GM19438 (cell line): ENCODE data around the gene ATP8A2.
A peak's percentile ranks its signal among the peaks of the same experiment; 100 is the strongest.

Experiments used
- ATAC-seq: cut with Tn5 transposase; IDR thresholded peaks from one replicate; pipeline ENCODE4 v1.9.1; 2021; ENCODE audit warnings: low read depth; ENCODE audit not compliant: unreplicated experiment

ATP8A2 gene

DNA sequence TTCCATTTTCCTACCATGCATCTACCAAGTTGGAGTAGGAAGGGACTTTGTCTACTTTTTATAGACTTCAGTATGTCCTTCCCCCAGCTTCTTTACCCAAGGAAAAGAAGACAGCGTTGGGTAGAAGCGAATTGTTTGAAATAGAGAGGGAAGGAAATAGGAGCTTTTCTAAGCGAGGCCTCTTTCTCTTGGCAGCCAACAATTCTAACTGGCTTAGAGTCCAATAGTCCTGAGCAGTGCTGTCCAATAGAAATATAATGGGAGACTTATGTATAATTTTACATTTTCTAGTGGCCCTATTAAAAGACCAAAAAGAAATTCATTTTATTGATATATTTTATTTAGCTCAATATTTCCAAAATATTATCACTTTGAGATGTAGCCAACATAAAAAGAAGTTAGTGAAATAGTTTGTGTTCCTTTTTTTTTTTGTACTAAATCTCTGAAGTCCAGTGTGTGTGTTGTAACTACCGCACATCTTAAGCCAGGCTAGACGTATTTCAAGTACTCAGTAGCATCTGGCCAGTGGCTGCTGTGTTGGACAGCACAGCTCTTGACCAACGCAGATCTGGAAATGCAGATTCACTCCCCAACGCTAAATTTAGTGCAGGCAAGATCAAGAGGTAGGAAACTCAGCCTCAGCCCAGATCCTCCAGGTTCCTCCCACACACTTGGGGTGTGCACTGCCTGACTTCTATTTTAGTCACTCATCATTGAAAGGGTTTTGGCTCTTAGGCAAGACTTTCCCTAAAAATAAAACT, 500.9 kb downstream of the ATP8A2 start:
- ATAC-seq: no peak

GRCh38 chr13:25873242-25873612, 501.5 kb downstream of the ATP8A2 start:
- no peak for ATAC-seq

- ATAC-seq: no peak
Measured at GRCh38 chr13:25874064-25874737, 502.4 kb downstream of the ATP8A2 start.

GRCh38 chr13:25874907-25875306, 503.1 kb downstream of the ATP8A2 start:
- no peak for ATAC-seq

- no peak for ATAC-seq
Measured at GRCh38 chr13:25876247-25876646, 504.5 kb downstream of the ATP8A2 start.

DNA sequence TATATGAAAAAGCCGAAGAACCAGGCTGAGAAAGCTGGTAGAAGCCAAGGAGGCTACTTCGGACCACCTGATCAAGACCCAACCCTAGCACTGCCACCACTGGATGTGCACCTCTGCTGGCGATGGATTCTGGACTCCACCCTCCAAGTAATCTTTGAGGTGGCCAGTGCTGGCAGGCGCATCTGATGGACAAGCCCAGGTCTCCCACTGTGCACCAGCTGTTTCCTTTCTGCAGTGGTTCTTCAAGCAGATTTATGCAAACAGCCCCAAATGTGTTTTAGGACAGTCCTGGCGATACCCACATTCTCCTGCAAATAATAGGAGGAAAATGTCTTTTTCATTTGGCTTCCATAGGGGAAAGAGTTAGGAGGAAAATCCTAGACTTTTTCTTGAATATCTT, 507.7 kb downstream of the ATP8A2 start:
- no peak for ATAC-seq

GRCh38 chr13:25881136-25881926, 509.6 kb downstream of the ATP8A2 start:
- no peak for ATAC-seq

DNA sequence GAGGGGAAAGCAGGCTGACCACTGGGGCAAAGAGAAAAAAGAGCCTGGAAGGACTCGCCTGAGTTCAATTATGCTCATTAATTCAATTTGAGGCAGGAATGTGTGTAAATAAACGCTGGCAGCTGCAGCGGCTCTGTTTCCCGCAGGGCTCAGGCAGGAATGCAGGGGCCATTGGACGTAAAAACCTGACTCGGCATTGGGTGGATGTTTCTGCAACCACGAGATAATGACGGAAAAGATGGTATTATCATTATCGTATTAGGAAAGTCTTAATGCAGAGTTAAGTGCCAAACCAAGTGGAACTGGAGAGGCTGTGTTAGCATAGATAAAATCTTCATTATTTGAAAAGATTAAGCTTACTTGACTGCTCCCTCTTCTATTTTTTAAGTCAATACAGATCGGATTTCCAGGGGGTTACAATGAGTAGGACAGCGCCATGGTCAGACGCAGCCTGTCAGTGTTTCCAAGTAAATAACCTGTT, 510.2 kb downstream of the ATP8A2 start:
- no peak for ATAC-seq

- no peak for ATAC-seq
Measured at GRCh38 chr13:25882466-25883357, 510.9 kb downstream of the ATP8A2 start.

GRCh38 chr13:25885418-25885817, 513.6 kb downstream of the ATP8A2 start:
- ATAC-seq: no peak

DNA sequence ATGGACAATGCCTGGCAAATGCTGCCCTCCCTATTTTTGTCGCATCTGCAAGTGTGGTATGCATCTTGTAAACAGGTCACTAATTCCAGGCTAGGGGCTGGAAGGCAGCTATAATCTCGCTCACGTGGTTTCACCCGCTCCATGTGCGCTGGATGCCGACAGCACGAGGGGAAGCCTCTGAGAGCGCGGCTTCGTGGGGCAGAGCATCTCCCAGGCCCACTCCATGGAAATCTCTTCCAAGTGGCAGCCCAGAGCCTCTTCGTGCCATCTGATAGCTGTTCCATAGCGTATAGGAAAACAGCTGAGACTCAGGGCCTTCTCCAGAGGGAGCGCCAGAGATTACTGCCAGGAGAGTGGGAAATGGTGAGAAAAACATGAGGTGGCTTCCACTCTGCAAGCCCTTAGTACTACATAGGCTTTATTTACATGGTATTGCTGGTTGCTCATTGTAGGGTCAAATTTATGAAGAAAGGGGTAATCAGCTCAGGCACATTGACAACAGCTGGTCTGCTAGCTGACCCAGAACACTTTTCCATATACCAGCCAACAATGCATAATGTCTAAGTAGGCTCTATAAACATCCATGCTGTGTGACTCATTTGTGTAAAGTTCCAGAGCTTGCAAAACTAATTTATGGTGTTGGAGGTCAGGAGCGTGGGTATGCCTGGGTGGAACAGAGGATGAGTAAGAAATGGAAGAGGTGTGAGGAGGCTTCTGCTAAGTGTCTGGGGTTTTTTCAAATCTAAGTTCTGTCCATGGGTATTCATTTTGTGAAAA, 514.9 kb downstream of the ATP8A2 start:
- no peak for ATAC-seq

DNA sequence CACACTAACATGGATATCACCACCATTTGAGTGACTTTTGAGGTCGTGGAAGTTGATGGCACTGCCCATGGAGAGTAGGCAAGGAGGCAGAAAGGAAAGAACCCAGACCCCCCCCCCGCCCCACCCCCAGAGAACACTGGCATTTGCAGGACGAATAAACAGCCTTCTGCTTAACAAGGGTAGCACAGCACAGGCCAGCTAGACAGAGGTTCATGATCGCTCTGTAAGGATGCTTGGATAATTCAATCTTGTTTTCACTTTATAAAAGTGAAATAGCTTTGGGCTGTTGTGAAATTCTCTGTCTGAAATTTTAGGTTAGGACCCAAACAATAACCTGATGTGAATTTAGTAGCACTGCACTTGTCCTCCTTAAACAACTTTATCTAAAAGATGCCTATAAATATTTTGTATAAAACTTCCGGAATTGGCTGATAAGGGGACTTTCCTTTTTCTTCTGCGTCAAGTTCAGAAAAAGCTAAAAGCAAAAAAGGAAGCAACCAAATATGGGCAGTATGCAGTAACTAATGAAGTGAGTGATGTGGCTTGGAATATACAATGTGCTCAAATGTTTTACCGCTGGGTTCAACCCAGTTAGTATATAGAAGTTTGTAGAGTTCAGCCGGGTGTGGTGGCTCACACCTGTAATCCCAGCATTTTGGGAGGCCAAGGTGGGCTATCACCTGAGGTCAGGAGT, 516.3 kb downstream of the ATP8A2 start:
- no peak for ATAC-seq

GRCh38 chr13:25890671-25891212, 519.0 kb downstream of the ATP8A2 start:
- no peak for ATAC-seq

- ATAC-seq: no peak
Measured at GRCh38 chr13:25898991-25899390, 527.2 kb downstream of the ATP8A2 start.

- ATAC-seq: no peak
Measured at GRCh38 chr13:25899464-25899863, 527.7 kb downstream of the ATP8A2 start.

GRCh38 chr13:25899952-25900351, 528.2 kb downstream of the ATP8A2 start:
- no peak for ATAC-seq

DNA sequence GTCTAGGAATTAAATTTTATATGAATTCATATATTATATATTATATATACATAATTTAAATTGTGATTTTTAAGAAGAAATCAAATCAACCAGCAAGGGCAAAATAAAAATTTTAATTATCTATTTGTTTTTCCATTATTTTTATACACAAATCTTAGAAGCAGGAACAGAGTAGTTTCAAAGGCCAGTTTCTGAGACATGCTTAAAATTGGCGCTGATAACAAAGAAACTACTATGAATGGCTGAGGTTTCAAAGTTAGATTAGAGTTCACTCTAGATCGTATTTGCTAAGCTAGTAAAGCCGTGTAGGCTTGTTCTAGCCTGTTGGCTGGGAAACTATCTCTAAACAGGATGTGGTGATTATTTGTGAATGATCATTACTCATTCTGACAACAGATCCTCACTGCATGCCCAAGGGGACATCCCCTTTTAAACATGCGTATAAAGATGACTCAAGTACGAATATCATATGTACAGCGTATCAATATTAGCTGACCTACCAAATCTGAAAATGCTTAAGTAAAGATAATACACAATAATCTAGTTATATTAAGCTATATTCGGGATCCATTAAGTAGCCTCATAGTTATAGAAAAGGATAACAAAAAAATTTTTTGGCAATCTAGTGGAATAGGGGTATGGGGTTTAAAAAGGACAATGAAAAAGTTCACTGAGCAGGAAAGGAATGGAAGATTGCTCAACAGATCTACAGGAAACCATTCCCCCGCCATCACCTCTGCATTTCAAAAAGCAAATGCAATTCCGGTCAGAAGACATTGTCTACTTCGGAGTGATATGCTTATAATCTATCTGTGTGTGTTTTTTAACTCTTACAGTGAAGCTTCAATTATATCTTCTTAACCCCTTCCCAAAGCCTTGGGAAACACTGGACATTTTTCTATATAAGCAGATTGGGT, 529.9 kb downstream of the ATP8A2 start:
- peak; percentile 89 for ATAC-seq

- no peak for ATAC-seq
Measured at GRCh38 chr13:25902455-25902854, 530.7 kb downstream of the ATP8A2 start.
